Stimulated activated CD8-positive, alpha-beta memory T cell treated with anti-CD3 and anti-CD28 coated beads, Interleukin-12 subunit alpha, Interleukin-12 subunit beta, amount 100 ng/mL, for 1 hour (primary cell): ENCODE data around the gene GRM8.
"Not testable (repeated sequence)": the region's sequence is repeated elsewhere in the genome, so short reads cannot be mapped to it uniquely, and the experiment has no call there.

Experiments used
- DNase-seq: peaks from one replicate; pipeline ENCODE4 v3.0.0-alpha.2; 2020; ENCODE audit warnings: low read depth

GRM8 gene

GRCh38 chr7:126716321-126716720 is 536.4 kb downstream of the GRM8 start:
- no peak for DNase-seq

GRCh38 chr7:126715076-126715475 is 537.7 kb downstream of the GRM8 start:
- DNase-seq = no peak

GRCh38 chr7:126702242-126703016 is 550.3 kb downstream of the GRM8 start:
- no peak for DNase-seq

GRCh38 chr7:126700807-126701604 is 551.7 kb downstream of the GRM8 start:
- no peak for DNase-seq

GRCh38 chr7:126699707-126700106 is 553.0 kb downstream of the GRM8 start:
- no peak for DNase-seq

GRCh38 chr7:126698909-126699308 is 553.8 kb downstream of the GRM8 start:
- no peak for DNase-seq

GRCh38 chr7:126698446-126698845 is 554.3 kb downstream of the GRM8 start:
- DNase-seq = no peak

- DNase-seq = no peak
These were observed 556.3 kb downstream of the GRM8 start for GRCh38 chr7:126696256-126697038.

GRCh38 chr7:126690848-126691751 is 561.6 kb downstream of the GRM8 start:
- no peak for DNase-seq

GRCh38 chr7:126690104-126690503 is 562.6 kb downstream of the GRM8 start:
- DNase-seq = no peak

GRCh38 chr7:126689037-126689436 is 563.7 kb downstream of the GRM8 start:
- DNase-seq = no peak

- DNase-seq = no peak
These were observed 566.3 kb downstream of the GRM8 start for GRCh38 chr7:126686474-126686873.

- DNase-seq = no peak
These were observed 567.1 kb downstream of the GRM8 start for GRCh38 chr7:126685596-126685995.

GRCh38 chr7:126685018-126685573 is 567.6 kb downstream of the GRM8 start:
- no peak for DNase-seq

GRCh38 chr7:126682176-126682575 is 570.6 kb downstream of the GRM8 start:
- DNase-seq = no peak

- not testable (repeated sequence) for DNase-seq
These were observed 584.0 kb downstream of the GRM8 start for GRCh38 chr7:126668762-126669161.

- DNase-seq = no peak
These were observed 584.4 kb downstream of the GRM8 start for GRCh38 chr7:126668367-126668752.

GRCh38 chr7:126667742-126668366 is 584.9 kb downstream of the GRM8 start:
- DNase-seq = no peak

GRCh38 chr7:126662856-126663255 is 589.9 kb downstream of the GRM8 start:
- no peak for DNase-seq

- no peak for DNase-seq
These were observed 593.6 kb downstream of the GRM8 start for GRCh38 chr7:126659124-126659523.

- no peak for DNase-seq
These were observed 594.1 kb downstream of the GRM8 start for GRCh38 chr7:126658684-126659083.
